Stimulated activated CD8-positive, alpha-beta memory T cell treated with anti-CD3 and anti-CD28 coated beads, Interleukin-2, amount 100 ng/mL, for 1 hour (primary cell): ENCODE results near the gene MCRIP2.

Experiments used
- DNase-seq, 2 donors: peaks; one replicate each; pipeline ENCODE4 v3.0.0-alpha.2; 2020; ENCODE audit warnings: low read depth in 2 of 2

MCRIP2 gene

DNA sequence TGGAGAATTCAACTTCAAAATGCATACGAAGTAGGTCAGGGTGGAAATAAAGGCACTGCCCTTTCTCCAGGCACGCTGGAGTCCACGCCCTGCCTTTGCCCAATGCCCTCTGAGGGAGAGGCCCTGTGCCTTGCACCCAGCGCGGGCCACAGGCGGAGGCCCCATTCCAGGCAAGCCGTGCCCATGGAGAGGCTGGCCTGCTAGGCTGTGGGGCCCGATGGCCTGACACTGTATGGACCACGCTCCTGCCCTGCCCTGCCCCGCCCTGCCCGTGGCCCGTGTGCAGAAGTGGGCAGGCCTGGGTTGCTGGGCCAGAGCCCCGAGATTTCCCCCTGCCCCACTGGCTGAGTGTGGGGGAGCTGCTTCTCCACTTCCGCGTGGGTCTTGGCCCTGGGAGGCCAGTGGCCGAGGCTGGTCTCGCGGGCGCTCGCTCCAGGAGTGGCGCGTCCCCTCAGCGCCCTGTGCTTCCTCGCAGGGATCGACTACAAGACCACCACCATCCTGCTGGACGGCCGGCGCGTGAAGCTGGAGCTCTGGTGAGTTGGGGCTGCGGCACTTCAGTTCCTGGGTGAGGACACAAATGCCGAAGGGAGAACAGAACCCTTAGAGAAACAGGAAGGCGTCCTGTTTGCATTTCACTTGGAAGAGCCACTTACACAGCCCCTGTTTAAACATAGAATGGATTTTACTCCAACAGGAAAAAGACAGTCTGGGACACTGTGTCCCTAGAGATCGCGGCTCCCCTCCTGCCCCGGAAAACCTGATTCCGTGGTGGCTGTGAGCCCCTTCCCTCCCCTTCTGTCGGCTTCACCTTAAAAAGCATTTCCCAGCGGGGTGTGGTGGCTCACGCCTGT lies 24.7 kb upstream of the MCRIP2 start:
- no peak for DNase-seq

DNA sequence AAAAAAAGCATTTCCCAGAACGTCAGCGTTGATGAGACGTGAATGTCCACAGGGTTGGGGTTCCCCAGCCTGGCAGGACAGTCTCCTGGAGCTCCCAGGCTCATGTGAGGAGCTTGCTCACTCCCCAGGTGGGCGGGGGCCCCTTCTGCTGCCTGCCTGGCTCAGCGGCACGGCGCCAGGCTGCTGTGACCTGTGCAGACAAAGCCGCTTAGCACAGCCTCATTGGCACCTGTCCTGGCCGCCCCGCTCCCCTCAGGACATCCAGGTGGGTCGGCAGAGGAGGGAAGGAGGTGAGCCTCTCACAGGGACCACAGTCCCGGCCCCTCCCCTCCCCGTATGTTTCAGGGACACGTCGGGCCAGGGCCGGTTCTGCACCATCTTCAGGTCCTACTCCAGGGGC lies 23.8 kb upstream of the MCRIP2 start:
- no peak for DNase-seq

DNA sequence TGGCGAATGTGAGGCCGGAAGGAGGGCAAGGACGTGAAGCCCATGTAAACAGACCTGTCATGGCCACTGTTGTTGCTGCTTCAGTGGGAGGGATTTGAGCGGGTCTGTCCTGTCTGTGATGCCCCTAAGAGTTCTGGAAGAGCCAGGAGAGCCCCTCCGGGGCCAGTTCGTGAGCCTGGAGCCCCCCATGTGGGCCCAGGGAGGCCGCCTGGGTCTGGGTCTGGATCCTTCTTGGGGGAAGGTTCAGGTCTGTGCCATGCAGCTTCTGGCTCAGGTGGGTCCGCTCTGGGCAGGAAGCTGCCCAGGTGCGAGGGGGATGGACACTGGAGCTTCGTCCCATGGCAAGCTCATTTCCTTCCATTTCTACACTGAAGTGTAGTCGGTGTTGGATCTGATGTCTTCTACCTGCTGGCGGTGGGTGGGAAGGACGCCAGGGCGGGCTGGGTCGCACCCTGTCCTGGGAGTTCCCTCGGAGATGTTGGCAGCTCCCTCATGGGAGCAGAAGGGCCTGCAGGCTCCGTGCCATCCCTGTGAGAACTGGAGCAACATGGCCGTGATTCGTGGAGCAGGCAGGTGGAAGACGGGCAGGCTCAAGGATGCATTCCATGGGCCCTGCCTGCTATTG lies 22.0 kb upstream of the MCRIP2 start:
- DNase-seq, result no peak

DNA sequence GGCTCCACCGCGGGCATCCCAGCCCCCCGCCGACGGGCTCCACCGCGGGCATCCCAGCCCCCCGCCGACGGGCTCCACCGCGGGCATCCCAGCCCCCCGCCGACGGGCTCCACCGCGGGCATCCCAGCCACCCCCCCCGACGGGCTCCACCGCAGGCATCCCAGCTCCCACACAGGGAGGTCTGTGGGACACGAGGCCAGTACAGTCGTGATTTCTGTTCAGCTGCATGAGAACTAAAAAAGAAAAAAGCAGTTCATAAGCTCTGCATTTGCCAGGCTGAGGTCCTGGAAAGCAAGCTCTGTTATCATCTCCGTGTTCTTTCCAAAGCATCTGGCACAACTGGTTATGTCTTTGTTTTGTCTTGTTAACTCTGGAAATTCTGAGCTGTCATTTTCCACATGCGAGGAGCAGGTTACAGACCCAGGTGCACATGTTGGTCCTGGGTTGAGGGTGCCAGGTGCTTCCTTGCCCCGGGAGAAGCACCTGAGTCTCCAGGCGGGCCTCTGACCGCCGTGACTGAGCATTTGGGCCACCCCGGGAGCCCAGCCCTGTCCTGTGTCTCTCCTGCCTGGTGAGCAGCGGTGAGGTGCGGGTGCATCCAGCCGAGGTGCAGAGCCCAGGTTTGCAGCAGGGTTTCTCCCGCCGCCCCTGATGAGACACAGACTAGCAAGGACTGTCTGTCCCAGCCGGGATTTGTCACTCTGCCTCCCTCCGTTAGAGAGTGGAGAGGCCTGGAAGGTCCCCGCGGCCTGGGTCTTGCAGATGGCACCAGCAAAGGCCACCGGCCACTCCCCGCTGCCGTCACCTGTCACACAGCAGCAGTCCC lies 20.7 kb upstream of the MCRIP2 start:
- DNase-seq, result no peak

DNA sequence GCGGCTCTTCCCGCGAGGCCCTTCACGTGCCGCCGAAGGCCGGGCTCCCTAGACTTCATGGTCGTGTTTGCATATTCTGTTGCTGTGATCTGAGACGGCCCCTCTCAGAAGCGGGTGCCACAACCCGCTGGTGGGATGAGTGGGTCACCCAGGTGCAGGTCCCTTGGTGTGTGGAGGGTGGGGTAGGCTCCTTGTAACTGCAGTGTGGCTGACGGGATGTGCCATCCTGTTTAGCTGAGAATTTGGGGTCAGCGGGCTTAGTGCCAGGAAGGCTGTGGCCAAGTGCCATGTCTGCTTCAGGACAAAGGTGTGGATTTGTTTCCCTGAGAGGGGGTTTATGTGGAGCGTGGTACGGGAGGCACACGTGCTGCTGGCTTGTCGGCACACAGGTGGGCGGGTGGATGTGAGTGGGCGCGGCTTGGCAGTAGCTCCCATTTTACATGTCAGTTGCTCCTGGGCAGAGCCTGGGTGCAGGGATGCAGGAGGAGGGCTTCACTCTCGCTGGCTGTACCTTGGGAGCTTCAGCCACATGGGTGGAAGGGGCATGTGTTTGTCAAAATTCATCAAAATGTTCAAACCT lies 20.0 kb upstream of the MCRIP2 start:
- DNase-seq, result no peak

DNA sequence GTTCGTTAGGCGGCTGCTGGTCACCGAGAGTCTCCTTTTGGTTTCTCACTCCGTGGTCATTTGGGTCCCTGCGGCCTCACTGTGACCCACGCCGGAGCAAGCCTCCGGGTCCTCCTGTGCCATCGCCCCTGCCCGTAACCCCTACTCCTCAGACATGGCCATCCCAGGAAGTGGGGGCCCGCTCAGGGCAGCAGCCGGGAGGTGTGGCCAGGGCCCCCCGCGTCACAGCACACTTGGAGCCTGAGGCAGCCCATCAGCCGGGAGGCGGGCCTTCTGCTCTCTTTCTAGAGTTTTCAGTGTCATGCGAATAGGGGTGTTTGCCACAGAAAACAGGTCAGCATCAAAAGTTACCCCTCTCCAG lies 18.7 kb upstream of the MCRIP2 start:
- DNase-seq, result no peak

DNA sequence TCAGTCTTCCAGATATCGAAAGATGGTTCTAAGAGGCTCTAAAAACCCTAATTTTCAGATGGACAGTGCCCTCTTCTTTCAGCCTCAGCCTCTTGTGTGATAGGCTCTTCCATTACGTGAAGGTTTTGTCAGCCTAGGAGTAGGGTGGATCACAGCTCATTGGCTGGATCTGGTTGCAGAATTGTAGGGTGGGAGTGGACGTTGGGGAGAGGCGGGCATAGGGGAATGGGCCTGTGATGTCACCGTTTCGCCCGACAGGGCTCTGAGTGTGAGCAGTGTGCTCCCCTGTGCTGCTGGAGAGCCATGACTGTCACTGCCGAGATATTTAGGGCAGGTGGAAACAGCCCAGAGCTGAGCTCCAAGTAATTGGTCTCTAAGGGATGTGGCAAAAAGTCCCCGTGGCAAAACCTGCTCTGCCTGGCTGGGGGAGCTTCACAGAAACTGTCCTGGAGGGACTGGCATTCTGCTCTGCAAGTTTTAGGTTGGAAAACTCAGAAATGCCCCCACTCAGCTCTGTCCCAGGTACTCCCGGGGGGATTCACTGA lies 17.0 kb upstream of the MCRIP2 start:
- no peak for DNase-seq

DNA sequence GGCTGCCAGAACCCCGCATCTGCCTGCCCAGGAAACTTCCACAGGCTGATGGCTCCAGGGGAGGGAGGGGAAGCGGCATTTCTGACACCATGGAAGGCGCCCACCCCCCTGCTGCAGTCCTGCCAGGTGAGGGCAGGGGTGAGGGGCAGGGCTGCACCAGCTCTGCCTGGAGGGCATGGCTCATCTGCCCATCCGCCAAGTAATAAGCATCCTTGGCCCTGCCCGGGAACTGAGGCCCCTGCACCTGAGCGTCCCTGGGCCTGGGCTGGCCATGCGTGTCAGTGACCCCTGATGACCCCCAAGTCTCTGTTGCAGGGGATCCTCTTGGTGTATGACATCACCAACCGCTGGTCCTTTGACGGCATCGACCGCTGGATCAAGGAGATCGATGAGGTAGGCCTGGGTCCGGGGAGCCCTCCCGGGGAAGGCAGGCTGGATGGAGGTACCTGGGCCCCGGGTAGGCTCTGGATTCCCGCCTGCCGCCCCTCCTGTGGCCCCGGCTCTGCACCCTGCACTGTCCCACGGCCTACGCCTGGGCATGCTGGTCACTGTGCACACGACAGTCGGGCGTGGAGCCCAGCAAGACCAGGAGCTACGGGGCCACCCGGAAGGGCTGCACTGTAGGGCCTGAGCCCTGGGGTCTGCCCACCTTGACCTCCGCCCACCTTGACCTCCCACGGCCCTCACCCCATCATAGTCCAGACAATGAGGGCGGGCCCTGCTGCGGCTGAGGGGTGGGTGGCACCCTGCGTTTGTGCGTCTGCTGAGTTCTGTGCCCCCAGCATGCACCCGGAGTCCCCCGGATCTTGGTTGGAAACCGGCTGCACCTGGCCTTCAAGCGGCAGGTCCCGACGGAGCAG lies 16.3 kb upstream of the MCRIP2 start:
- DNase-seq, result no peak

DNA sequence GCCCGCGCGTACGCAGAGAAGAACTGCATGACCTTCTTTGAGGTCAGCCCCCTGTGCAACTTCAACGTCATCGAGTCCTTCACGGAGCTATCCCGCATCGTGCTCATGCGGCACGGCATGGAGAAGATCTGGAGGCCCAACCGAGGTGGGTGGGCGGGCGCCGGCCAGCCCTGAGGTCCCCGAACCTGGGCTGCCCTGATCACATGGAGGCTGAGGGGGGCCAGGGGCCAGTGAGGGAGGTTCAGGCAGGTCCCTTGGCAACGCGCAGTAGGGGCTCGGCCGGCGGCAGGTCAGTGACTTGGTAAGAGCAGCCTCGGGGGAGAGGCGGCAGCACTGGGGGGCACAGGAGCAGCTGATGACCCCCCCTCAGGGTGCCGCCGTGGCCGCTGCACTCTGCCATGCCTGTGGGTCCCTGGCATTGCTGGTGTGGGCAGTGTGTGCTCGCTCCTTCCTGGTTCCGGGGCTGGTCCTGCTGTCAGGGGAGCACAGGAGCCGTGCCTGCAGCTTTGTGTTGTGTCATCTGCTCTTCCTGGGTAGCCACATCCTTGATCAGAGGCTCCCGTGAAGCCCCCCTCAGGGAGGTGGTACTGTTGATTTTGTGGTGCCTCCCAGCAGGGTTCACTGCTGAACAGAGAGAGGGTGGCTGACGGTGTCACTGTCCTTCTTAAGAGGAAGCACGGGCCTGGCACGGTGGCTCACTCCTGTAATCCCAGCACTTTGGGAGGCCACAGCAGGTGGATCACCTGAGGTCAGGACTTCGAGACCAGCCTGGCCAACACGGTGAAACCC lies 15.5 kb upstream of the MCRIP2 start:
- no peak for DNase-seq

DNA sequence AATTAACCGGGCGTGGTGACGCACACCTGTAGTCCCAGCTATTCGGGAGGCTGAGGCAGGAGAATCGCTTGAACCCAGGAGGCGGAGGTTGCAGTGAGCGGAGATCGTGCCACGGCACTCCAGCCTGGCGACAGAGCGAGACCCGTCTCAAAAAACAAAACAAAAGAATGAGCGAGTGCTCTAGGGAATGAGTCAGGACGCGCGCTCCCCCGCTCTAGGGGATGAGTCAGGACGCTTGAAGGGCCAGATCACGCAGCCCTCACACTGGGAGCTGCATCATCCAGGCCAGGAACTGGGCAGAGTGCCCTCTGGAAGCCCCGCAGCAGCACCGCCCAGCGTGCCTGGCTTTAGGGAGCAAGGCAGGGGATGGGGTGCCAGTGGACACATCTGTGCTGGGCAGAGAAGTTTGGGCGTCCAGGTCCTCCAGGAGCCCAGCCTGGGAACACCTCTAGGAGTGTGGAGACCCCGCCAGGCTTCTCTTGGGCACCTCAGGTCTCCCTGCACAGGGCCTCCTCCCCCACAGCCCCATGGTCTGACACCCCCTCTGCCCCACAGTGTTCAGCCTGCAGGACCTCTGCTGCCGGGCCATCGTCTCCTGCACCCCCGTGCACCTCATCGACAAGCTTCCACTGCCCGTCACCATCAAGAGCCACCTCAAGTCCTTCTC lies 14.7 kb upstream of the MCRIP2 start:
- DNase-seq, result no peak

DNA sequence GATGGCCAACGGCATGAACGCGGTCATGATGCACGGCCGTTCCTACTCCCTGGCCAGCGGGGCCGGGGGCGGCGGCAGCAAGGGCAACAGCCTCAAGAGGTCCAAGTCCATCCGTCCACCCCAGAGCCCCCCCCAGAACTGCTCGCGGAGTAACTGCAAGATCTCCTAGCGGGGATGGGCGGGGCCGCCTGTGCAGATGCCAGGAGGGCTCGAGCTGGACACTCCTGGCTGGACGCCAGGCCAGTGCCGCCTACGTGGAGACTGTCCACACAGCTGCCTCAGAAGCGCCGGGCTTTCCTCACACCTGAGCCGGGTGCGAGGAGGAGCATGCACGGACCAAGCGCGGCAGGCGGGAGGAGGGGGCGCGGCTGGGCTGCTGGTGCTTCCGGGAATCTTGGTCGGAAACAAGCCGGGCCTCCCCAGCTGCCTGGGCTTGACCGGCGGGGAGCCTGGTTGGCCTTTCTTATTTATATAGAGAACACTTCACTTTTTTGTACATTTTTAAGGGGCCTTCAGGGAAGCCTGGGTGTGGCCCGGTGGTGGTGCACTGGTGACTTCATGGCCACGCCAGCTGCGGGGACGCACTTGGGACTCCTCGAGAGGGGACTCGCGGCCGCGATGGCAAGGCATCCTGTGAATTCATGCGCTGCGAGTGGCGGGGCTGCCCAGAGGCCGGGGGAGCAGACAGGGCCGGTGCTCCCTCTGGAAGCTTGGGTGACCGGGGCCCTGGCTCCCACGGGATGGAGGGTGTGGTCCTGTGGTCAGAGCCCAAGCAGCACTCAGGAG lies 14.0 kb upstream of the MCRIP2 start:
- DNase-seq, result no peak

DNA sequence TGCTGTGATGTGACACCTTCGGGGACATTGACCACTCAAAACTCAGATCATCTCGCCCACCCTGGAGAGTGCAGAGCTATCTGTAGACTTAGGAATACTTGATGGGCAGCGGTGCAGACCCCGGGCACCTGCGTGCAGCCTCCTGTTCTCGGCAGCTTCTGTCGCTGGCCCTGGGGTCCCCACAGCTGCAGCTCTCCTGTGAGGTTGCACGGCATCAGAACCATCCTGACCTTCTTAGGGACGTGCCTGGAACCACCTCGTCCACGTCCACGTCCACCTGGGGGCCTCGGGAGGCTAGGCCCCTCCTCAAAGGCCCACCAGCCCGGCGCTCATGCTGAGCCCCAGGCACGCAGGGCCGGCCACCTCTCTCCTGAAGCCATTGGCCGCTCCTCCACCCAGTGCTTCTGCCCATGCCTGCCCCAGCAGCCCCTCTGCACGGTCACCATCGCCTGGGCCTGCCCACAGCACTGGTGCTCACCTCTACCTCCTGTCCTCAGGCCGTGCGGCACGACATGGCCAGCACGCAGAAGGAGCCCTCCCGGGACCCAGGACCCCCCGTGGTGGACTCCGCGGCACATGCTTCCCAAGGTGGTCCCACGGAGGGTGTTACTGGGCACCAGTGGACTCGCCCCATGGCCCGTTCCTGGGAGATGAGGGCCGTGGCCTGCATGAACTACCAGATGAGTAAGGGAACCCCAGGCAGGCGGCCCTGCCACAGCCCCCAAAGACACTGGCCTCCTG lies 13.1 kb upstream of the MCRIP2 start:
- DNase-seq, result no peak

DNA sequence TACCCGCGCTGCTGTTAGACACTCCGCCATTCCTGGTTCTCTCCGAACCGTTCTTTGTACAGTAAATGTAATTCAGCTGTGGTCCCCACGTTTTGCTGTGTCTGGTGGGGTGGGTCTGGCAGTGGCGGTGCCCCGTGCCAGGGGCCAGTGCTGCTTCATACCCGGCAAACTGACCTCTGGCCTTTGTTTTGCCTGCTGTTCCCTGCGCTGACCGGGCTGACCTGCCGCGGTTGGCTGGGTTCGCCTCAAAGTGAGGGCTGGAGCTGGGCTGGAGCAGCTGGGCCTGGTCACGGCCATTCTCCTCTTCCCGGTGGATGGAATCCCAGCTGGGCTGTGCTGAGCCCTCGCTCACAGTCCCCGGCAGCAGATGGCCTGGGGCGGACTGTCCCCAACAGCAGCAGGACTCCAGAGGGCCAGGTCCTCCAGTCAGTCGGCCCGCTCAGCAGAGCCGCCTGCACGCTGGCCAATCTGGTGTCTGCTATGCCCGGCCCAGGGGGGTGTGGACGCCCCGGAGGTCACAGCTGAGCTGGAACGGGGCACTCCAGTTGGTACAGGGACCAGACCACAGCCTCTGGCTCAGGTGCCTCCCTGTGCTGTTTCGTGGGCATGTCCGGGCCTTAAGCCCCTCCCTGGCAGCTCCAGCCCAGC lies 12.3 kb upstream of the MCRIP2 start:
- DNase-seq, result no peak

DNA sequence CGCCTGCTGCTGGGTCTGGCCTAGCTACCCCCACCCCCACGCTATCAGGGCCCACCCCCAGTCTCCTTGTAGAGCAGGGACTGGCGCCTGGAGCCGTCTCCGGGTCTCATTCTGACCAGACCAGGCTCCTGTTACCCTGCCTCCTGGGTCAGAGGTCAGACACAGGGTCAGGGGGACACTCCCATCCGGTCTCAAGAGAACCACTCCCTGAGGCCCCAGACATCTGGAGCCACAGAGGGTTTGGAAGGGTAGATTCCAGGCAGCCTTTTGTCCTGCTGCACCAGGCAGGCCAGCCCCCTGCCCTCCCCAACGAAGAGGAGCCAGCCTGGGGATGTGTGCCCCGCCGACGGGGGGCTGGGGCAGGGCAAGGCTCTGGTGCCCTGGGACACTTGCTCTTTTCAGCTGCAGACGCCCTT lies 11.8 kb upstream of the MCRIP2 start:
- DNase-seq, result no peak

DNA sequence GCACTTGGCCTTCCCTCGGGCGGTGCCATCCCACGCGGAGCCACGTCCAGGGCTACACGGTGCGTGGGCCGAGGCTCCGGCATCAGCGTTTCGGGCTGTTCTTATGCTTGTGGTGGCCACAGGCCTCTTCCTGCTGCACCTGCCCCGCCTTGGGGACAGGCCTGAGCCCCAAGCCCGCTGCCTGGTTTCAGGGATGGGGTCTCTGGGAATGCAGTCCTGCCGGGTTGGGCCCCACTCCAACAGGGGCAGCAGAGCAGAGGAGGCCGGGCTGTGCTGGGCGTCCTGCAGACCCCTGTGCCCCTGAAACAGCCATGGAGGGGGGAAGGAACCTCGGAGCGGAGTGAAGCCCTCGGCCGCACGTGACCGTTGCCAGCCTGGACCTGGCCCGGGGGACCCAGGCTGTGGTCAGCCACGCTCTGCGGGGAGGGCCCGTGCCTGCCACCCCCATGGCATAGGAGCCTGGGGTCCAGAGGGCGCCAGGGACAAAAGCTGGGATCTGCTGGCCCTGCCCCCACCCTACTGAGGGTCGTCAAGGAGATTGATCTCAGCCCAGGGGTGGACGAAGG lies 11.3 kb upstream of the MCRIP2 start:
- no peak for DNase-seq

DNA sequence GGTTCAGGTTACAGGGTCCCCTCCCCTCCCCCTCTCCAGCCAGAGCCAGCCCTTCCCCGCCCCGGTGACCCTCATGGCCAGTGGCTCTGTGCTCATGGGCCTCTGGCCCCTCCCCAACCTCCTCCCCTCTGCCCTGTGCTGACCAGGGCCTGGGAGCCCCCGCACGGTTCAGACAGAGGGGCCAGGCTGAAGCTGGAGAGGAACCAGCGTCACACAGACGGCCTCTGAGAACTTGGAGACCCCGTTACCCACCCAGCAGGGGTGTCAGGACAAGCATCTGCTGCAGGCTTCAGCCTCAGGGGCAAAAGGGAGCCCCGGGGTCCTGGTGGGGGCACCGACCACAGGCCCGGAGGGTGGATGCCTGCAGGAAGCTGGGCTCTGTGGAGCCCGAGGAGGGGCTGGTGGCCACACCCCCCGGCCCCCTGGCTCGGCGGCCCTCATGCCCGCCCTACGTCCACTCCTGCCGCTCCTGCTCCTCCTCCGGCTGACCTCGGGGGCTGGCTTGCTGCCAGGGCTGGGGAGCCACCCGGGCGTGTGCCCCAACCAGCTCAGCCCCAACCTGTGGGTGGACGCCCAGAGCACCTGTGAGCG lies 10.7 kb upstream of the MCRIP2 start, which contains the start of gene WFIKKN1:
Gene WFIKKN1 (plus strand): TSS at position 171 of the 591 bp plus-strand sequence. CDS start 269 bp downstream, at position 440.
- no peak for DNase-seq
